Hepatic stellate cell (primary cell): ENCODE results near the gene CRYZL1.

Experiments used
- DNase-seq: peaks from one replicate; pipeline ENCODE4 v3.0.0; 2011; ENCODE audit warnings: low spot score

The CRYZL1 gene

DNA sequence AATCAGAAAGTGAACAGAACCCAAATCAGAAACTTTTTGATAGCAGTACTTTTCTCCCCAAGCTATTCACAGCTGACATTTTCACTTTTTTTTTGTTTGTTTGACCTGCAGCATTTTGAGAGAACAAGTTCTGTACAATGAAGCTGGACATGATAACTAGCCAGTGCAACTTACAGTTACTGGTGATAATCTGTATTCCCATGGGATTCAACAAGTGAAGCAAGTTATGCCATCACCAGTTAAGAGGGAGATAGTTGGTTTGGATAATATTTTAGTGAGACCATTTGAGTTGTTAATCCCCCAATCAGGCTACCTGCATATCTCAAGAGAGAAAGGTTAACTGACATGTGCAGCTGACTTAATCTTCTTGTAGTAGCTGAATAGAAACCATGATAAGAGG, 80.6 kb downstream of the CRYZL1 start:
- DNase-seq = no peak

DNA sequence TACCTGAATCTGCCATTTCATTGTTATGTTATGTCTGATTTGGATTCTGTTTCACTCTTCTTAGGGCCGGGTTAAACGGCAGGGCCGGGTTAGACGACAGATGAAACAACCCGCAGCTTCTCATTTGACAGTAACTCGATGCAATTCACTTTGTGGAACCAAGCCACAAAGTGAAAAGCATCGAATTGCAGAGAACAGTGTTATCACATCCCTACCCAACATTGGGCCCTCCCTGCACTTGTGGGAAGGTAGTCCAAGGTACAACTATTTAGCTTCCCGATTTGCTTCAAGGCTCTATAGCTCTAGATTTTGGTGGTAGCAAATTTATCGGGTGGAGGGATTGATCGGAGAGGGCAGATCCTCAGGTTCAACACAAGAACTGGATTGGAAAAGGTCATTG, 81.7 kb downstream of the CRYZL1 start:
- no peak for DNase-seq

DNA sequence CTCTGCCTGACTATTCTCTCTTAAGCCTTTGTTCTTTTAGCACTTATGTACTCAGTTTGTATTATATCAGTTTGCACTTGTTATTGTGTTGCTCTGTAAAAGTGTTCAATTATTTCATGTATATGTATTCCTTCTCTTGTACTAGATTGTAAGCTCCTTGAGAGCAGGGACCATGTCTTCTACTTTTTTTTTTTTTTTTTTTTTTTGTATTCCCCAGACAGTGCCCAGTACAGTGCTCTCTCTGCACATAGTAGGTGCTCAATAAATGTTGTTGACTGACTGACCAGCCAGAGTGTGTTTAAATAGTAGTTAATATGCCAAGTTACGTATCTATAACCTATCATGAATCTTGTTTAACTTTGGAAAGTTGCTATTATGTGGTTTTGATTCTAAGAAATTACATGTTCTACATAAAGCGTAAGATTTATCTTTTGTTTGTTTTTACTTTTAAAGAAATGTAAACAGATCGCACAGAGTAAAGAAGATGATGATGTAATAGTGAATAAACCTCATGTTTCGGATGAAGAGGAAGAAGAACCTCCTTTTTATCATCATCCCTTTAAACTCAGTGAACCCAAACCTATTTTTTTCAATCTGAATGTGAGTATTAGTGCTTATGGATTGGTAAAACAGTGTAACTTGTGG, 82.6 kb downstream of the CRYZL1 start:
- DNase-seq = no peak

- DNase-seq = no peak
Observed at GRCh38 chr21:33557447-33557846, 84.1 kb downstream of the CRYZL1 start.

- DNase-seq = no peak
Observed at GRCh38 chr21:33554982-33555344, 86.6 kb downstream of the CRYZL1 start.

- DNase-seq = no peak
Observed at GRCh38 chr21:33554236-33554981, 87.1 kb downstream of the CRYZL1 start.

- DNase-seq = no peak
Observed at GRCh38 chr21:33552999-33553598, 88.4 kb downstream of the CRYZL1 start.

DNA sequence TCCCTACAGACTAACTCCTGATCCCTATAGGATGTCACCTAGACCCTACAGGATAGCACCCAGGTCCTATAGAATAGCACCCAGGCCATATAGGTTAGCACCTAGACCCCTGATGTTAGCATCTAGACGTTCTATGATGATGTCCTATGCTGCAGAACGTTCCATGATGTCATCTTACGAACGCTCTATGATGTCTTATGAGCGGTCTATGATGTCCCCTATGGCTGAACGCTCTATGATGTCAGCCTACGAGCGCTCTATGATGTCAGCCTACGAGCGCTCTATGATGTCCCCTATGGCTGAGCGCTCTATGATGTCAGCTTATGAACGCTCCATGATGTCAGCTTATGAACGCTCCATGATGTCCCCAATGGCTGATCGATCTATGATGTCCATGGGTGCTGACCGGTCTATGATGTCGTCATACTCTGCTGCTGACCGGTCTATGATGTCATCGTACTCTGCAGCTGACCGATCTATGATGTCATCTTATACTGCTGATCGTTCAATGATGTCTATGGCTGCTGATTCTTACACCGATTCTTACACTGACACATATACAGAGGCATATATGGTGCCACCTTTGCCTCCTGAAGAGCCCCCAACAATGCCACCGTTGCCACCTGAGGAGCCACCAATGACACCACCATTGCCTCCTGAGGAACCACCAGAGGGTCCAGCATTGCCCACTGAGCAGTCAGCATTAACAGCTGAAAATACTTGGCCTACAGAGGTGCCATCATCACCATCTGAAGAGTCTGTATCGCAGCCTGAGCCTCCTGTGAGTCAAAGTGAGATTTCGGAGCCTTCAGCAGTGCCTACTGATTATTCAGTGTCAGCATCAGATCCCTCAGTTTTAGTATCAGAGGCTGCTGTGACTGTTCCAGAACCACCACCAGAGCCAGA, 89.2 kb downstream of the CRYZL1 start:
- no peak for DNase-seq

GRCh38 chr21:33551664-33552063, 89.9 kb downstream of the CRYZL1 start:
- DNase-seq = no peak

GRCh38 chr21:33550772-33551660, 90.5 kb downstream of the CRYZL1 start:
- no peak for DNase-seq

GRCh38 chr21:33549848-33550771, 91.4 kb downstream of the CRYZL1 start:
- no peak for DNase-seq

GRCh38 chr21:33546086-33546485, 95.5 kb downstream of the CRYZL1 start:
- DNase-seq = no peak

GRCh38 chr21:33544451-33545195, 96.9 kb downstream of the CRYZL1 start:
- no peak for DNase-seq

DNA sequence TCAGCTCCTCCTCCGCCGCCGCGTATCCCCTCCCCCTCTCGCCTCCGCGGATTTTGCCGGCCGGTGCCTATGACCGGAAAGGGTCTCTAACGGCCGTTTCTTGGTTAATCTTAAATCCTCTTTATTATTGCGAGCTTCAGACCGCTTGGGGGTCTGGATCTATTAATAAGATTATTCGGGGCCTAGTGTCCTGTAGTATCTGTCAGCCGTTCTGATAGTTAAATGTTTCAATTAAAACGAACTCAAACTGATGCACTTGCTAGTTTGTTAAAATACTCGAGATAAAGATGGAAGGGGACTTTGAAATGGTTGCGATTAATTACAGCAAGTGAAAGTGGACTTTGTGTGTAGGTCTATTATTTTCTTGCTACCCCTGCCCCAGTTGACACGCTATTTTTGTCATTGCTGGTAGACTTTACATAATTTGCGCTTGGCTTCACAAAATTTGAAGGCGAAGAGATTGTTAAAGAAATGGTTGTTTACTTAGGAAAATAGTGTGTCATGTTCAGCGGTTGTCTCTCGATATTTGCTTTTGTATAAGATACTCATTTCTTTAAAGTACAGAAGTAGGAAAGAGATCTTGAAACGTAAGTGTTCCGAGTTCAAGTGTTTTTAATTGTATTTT, 97.9 kb downstream of the CRYZL1 start:
- no peak for DNase-seq

GRCh38 chr21:33542640-33543504, 98.7 kb downstream of the CRYZL1 start, which contains the start of gene SON:
TSS of gene SON (plus strand) at chr21:33543038. CDS start at chr21:33543093, 55 bp downstream.
- peak; percentile 96 for DNase-seq

- DNase-seq = peak; percentile 75
Observed at GRCh38 chr21:33541756-33542639, 99.5 kb downstream of the CRYZL1 start, which contains the start of gene GART. TSS of gene GART (minus strand) at chr21:33542117. CDS start at chr21:33539315, 2,802 bp downstream.
